T-cell (primary cell): Measurements from ENCODE around the gene JARID2. TPM values are rescaled to one million over a fixed set of nuclear protein-coding genes. Genes with fewer than 3 reads are reported as not detected.
A peak's percentile ranks its signal among the peaks of the same experiment; 100 is the strongest.

Experiments
- ATAC-seq, 4 experiments: fragments of 200-7000 bp in 3 of 4; fragments of 150-1000 bp in 1 of 4; cut with Tn5 transposase; replicated peaks in 1 of 4; 1 replicate in 3 of 4; 2 replicates in 1 of 4; pipeline ENCODE4 v1.10.0; 2021; ENCODE audit warnings: moderate library complexity in 3 of 4, mild to moderate bottlenecking in 2 of 4, moderate number of reproducible peaks in 1 of 4
- CTCF ChIA-PET, 2 donors: fragments of 300-600 bp; sonication (Branson Sonifier 250); formaldehyde crosslinking; loops; one replicate each; lab custom pipeline; 2022; ENCODE audit warnings: antibody characterized with exemption in 2 of 2; lab: Charles Lee
- POLR2A ChIA-PET, 2 donors: fragments of 300-600 bp; sonication (Branson Sonifier 250); formaldehyde crosslinking; loops; one replicate each; lab custom pipeline; 2022; ENCODE audit warnings: antibody characterized with exemption in 2 of 2; lab: Charles Lee
- DNase-seq, 35 experiments: peaks; one replicate each; pipeline versions ENCODE4 v3.0.0 to v3.0.0-alpha.2; 2013 to 2023
- H3K27ac ChIP-seq: one replicate; pipeline ENCODE4 v1.5.1; 2013; ENCODE audit warnings: low read length
- H3K27me3 ChIP-seq, 2 experiments: replicated peaks in 1 of 2; 1 replicate in 1 of 2; 2 replicates in 1 of 2; pipeline versions ENCODE4 v1.6.1 to v1.7.0; 2013; ENCODE audit warnings: low read length in 1 of 2, mixed read lengths in 1 of 2; ENCODE audit not compliant: control insufficient read depth in 2 of 2, insufficient read depth in 2 of 2; ENCODE audit errors: extremely low read depth in 1 of 2
- H3K36me3 ChIP-seq, 2 donors: 1 replicate in 1 of 2; 2 replicates in 1 of 2; pipeline versions ENCODE4 v1.6.1 to v1.7.0; 2013; ENCODE audit warnings: low read length in 1 of 2; ENCODE audit not compliant: control insufficient read depth in 2 of 2, insufficient read depth in 1 of 2; ENCODE audit errors: extremely low read depth in 1 of 2
- H3K4me1 ChIP-seq, 2 experiments: 1 replicate in 1 of 2; 2 replicates in 1 of 2; pipeline versions ENCODE4 v1.6.1 to v1.7.0; 2013; ENCODE audit warnings: low read length in 2 of 2, mixed read lengths in 1 of 2; ENCODE audit not compliant: insufficient read depth in 2 of 2, control insufficient read depth in 1 of 2; ENCODE audit errors: extremely low read depth in 1 of 2
- H3K4me3 ChIP-seq, 2 donors: 1 replicate in 1 of 2; 2 replicates in 1 of 2; pipeline versions ENCODE4 v1.5.1 to v1.7.0; 2013; ENCODE audit warnings: mild to moderate bottlenecking in 2 of 2, low read length in 1 of 2, moderate library complexity in 1 of 2; ENCODE audit not compliant: control insufficient read depth in 1 of 2; ENCODE audit errors: extremely low read depth in 1 of 2
- H3K9me3 ChIP-seq: 2 replicates; pipeline ENCODE4 v1.7.0; 2013
- H3K27ac Mint-ChIP-seq, 2 donors: one replicate each; pipeline ENCODE4 v1.8.0; 2020 to 2021; ENCODE audit warnings: mild to moderate bottlenecking in 2 of 2, mixed read lengths in 2 of 2
- H3K27me3 Mint-ChIP-seq, 2 donors: one replicate each; pipeline ENCODE4 v1.8.0; 2021 to 2022; ENCODE audit warnings: mixed read lengths in 2 of 2
- H3K36me3 Mint-ChIP-seq: one replicate; pipeline ENCODE4 v1.8.0; 2021; ENCODE audit warnings: mixed read lengths
- H3K4me1 Mint-ChIP-seq, 3 donors: one replicate each; pipeline ENCODE4 v1.8.0; 2020 to 2022; ENCODE audit warnings: mixed read lengths in 3 of 3, mild to moderate bottlenecking in 1 of 3
- H3K4me3 Mint-ChIP-seq, 3 donors: one replicate each; pipeline ENCODE4 v1.8.0; 2020 to 2022; ENCODE audit warnings: mild to moderate bottlenecking in 3 of 3, mixed read lengths in 3 of 3, moderate library complexity in 3 of 3
- H3K9me3 Mint-ChIP-seq, 3 donors: one replicate each; pipeline ENCODE4 v1.8.0; 2020 to 2022; ENCODE audit warnings: mixed read lengths in 3 of 3
- WGBS: methylation state at CpG from one replicate; pipeline ENCODE4 v1.1.5; 2013; ENCODE audit warnings: missing lambda C conversion rate; ENCODE audit not compliant: insufficient coverage; 5-methylcytosine and 5-hydroxymethylcytosine counted together
- total RNA-seq, 35 experiments: library from RNA in 6 of 35; stranded (reverse) in 6 of 35; fragments of 120-200 nt in 1 of 35; gene quantifications; one replicate each; pipeline versions ENCODE4 v1.2.1 to v1.2.4 and lab custom pipeline; 2013 to 2026

JARID2 gene
- total RNA-seq, 5 donors from 2014 or later (not counting 1 experiment from before 2014, with no cell fraction given) = 19.8 to 27.9 (median 21.6) TPM

DNA sequence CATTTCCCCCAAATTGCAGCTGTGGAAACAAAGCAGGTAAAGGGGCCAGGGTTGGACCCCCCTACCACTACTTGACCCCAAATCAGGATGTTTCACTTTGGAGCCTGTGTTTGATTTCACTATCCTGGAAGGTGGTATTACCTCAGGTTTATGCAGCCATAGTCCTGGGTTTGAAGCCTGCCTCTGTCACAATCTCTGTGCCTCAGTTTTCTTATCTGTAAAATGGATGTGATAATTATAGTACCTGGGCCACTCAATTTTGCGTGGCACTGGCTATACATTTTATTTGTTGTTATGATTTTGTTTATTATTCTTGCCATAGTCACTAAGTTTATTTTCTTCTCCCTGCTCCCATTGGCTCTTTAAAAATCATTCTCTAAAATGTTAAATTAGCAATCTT, 26.7 kb downstream of the JARID2 start:
- H3K36me3 Mint-ChIP-seq = peaks cover 3% of the 10 kb centered on the region
- CTCF ChIA-PET = interaction anchor here in 1 of 2 donors (0.5 kb wide), 1 partner anchor 29 kb away, joined by 5 read pairs; no protein-coding TSS in a partner anchor
- H3K9me3 Mint-ChIP-seq = no peaks in the 10 kb centered on the region
- no peak overlapping the region for H3K27ac Mint-ChIP-seq
- POLR2A ChIA-PET = no interaction called here
- WGBS = no CpG with 5 or more reads among the region's 1 CpG
- Histone ChIP-seq H3K4me1 (peaks cover 14 to 20% of the 10 kb centered on the region in 2 experiments), H3K27me3 (no peaks in the 10 kb centered on the region), H3K4me3 (no peak overlapping the region), H3K27ac (no peak overlapping the region), H3K36me3 (no peaks in the 10 kb centered on the region), H3K9me3 (no peaks in the 10 kb centered on the region)
- no peak overlapping the region for H3K4me3 Mint-ChIP-seq
- H3K4me1 Mint-ChIP-seq = peaks cover 83 to 93% (median 85%) of the 10 kb centered on the region in 3 donors
- DNase-seq (no peak), ATAC-seq (no peak)
- H3K27me3 Mint-ChIP-seq = no peaks in the 10 kb centered on the region

DNA sequence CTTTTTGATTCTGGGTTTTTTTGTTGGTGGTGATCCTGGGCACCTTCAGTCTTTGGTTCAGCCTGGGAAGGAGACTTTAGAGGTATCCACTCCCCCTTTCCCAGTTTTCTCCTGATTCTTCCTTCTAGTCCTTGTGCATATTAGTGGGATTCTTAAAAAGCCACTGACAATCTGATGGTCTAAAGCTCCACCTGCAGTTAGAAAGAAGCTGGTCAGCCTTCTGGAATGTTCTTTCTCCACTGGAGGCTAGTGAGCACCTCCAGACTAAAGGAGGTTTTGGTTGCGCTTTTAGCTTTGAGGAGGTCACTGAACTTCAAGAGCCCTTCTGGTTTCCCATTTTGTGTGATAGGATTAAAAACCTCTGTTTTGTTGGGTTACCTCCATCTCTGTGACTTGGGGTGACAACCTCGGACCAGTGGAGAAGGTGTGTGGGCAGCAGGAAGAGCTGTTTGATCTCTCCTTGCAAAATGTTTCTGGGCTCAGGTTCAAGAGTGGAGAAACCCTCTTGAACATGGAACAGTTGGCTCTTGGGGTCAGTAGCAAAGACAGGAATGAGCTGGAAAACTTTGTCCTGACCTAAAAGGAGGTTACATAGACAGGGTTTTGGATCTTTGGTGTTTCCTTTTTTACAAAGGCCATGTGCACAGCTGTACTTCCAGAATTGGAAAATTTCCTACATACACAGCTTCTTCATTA, 29.0 kb downstream of the JARID2 start:
- no peaks in the 10 kb centered on the region for H3K36me3 ChIP-seq
- WGBS = 57% methylated on average over 1 of the region's 2 CpGs
- H3K4me3 Mint-ChIP-seq = no peak overlapping the region
- H3K27ac Mint-ChIP-seq = no peak overlapping the region
- H3K4me1 ChIP-seq = peaks cover 10 to 11% of the 10 kb centered on the region in 2 experiments
- no peak for DNase-seq
- H3K36me3 Mint-ChIP-seq = no peaks in the 10 kb centered on the region
- H3K27me3 Mint-ChIP-seq = no peaks in the 10 kb centered on the region
- ChIA-PET POLR2A (interaction anchor here in 1 of 2 donors (0.8 kb wide), 1 partner anchor 19 kb away, joined by 5 read pairs; no protein-coding TSS in a partner anchor), CTCF (interaction anchor here (0.5 to 0.6 kb wide), 4 partner anchors 10 to 544 kb away, joined by 3 read pairs; no protein-coding TSS in a partner anchor)
- H3K4me3 ChIP-seq = no peak overlapping the region
- H3K27ac ChIP-seq = no peak overlapping the region
- no peak for ATAC-seq
- H3K27me3 ChIP-seq = no peaks in the 10 kb centered on the region
- H3K4me1 Mint-ChIP-seq = peaks cover 81 to 91% (median 84%) of the 10 kb centered on the region in 3 donors
- H3K9me3 ChIP-seq = no peaks in the 10 kb centered on the region
- no peaks in the 10 kb centered on the region for H3K9me3 Mint-ChIP-seq

DNA sequence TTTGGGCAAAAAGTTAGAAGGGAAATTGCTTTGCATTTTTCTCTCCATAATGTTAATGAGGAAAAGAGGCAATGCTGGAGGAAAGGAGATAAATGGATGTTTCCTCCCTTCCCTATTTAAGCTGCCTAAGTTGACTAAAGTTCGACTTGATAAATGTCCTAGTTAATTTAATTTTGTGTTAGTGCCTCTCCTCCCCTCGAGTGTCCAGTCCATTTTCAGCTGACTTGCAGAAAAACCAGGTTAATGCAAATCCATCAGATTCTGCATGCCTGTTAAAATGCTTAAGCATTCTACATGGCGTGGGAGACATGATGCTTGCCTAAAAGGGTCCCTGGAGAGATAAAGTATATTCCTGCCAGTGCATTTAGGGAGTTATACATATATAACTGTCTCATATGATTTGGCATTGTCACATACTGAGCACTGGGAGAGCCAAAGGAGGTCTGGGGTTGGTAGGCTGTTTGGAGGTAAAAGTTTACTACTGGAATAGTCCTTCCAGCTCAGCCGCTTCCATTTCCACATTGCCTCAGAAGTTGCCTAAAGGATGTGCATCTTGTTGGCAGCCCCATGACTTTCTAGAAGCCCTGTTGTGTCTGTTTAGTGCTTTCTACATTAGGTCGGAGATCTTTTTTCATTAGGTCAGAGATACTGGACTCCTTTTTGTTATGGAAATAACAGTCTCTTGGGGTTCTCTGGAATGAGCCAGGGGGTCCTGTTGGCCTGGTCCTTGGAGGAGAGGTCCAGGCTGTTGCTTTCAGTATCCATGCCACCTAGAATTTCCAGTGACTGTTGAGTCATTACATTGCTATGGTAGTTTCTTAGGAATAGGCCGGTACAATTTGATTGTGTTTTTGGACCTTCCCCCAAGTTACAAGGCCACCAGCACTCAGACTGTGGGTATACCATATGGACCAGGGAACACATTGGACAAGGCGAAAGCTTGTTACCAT, 30.4 kb downstream of the JARID2 start:
- Mint-ChIP-seq H3K4me3 (no peak overlapping the region), H3K27me3 (no peaks in the 10 kb centered on the region), H3K4me1 (peaks cover 83 to 91% (median 87%) of the 10 kb centered on the region in 3 donors), H3K36me3 (no peaks in the 10 kb centered on the region), H3K27ac (no peak overlapping the region), H3K9me3 (no peaks in the 10 kb centered on the region)
- no peaks in the 10 kb centered on the region for H3K27me3 ChIP-seq
- POLR2A ChIA-PET = no interaction called here
- CTCF ChIA-PET = interaction anchor here in 1 of 2 donors (0.6 kb wide), 1 partner anchor 42 kb away, joined by 3 read pairs; no protein-coding TSS in a partner anchor
- DNase-seq (no peak), ATAC-seq (no peak)
- H3K9me3 ChIP-seq = no peaks in the 10 kb centered on the region
- H3K4me1 ChIP-seq = peaks cover 13 to 17% of the 10 kb centered on the region in 2 experiments
- H3K4me3 ChIP-seq = no peak overlapping the region
- 100% methylated on average over 1 of the region's 7 CpGs for WGBS
- no peaks in the 10 kb centered on the region for H3K36me3 ChIP-seq
- no peak overlapping the region for H3K27ac ChIP-seq

DNA sequence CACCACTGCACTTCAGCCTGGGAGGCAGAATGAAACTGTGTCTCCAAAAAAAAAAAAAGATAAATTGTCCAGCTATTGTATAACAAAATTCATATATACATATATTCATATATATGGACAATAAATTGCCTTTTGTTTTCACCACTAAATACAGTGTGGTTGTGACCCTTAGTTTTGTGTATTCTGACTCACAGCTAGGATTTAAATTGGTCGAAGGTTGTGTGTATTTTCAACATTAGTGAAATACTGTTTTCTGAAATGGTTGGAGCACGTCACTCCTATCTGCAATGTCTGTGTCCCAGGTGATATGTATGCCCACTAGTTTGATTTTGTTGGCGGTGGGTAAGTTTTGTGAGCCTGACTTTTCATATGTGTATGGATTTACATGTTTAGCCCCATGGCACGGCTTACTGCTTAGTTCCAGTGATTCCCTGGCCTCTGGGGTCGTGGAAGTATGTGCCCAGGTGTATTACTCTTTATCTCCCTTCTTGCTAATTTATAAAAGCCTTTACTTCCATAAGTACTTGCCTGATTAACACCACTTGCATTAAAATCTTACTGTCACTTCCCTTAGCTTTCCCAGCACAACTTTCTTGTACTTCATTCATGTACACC, 33.3 kb downstream of the JARID2 start:
- Histone ChIP-seq H3K27me3 (no peaks in the 10 kb centered on the region), H3K4me3 (no peak overlapping the region), H3K9me3 (no peaks in the 10 kb centered on the region), H3K4me1 (peaks cover 13 to 16% of the 10 kb centered on the region in 2 experiments), H3K27ac (no peak overlapping the region), H3K36me3 (no peaks in the 10 kb centered on the region)
- Mint-ChIP-seq H3K27me3 (no peaks in the 10 kb centered on the region), H3K4me3 (no peak overlapping the region), H3K36me3 (peaks cover 4% of the 10 kb centered on the region), H3K9me3 (no peaks in the 10 kb centered on the region), H3K4me1 (peaks cover 78 to 94% (median 85%) of the 10 kb centered on the region in 3 donors), H3K27ac (peak overlapping the region in 1 of 2 donors; percentile 0)
- ATAC-seq = no peak
- no peak for DNase-seq
- WGBS = 100% methylated on average over 1 of the region's 5 CpGs
- ChIA-PET CTCF (interaction anchor here in 1 of 2 donors (0.5 to 1.5 kb wide), 2 partner anchors 11 to 30 kb away, joined by 3 read pairs; no protein-coding TSS in a partner anchor), POLR2A (interaction anchor here in 1 of 2 donors (0.7 kb wide), 1 partner anchor 26 kb away, joined by 3 read pairs; no protein-coding TSS in a partner anchor)

DNA sequence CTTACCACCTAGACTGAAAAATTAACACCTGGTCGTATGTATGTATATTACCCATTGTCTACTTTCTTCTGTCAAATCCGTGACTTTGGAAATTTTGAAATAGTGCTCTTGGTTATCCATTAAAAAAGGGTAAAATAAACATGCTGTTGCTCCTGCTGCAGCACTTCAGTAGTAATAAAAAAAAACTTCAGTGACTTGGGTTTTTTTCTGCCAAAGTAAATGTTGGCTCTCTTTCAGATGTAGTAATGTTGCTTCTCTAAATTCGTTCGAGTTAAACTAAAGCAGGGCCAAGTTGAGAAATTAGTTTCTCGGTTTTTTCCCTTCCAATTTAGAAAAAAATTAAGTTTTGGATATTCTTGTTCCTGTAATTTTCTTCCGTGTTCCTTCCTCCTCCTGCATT, 34.2 kb downstream of the JARID2 start:
- Mint-ChIP-seq H3K27ac (peak overlapping the region; percentile 19 to 29), H3K4me3 (no peak overlapping the region), H3K27me3 (no peaks in the 10 kb centered on the region), H3K4me1 (peaks cover 74 to 94% (median 82%) of the 10 kb centered on the region in 3 donors), H3K9me3 (no peaks in the 10 kb centered on the region), H3K36me3 (peaks cover 5% of the 10 kb centered on the region)
- no peak for DNase-seq
- ATAC-seq = no peak
- Histone ChIP-seq H3K36me3 (no peaks in the 10 kb centered on the region), H3K9me3 (no peaks in the 10 kb centered on the region), H3K4me3 (no peak overlapping the region), H3K27me3 (no peaks in the 10 kb centered on the region), H3K27ac (no peak overlapping the region), H3K4me1 (peaks cover 15 to 17% of the 10 kb centered on the region in 2 experiments)
- WGBS = no CpG with 5 or more reads among the region's 6 CpGs
- POLR2A ChIA-PET = no interaction called here
- CTCF ChIA-PET = interaction anchor here in 1 of 2 donors (0.7 kb wide), 1 partner anchor 1434 kb away, joined by 3 read pairs; no protein-coding TSS in a partner anchor
